GM23338 (cell line): ENCODE results near the gene NUF2.

ENCODE experiments used
- CREB1 ChIP-seq: fragments of 250-450 bp; sonication (Bioruptor Pico); IDR thresholded peaks from 2 replicates; pipeline ENCODE4 v1.5.0; 2020; ENCODE audit warnings: low read depth, mild to moderate bottlenecking, moderate library complexity
- CTCF ChIP-seq, 2 experiments: fragments of 200-600 bp in 1 of 2; sonication (generic) in 1 of 2; conservative IDR thresholded peaks; 2 replicates each; pipeline versions ENCODE4 v1.5.1 to v1.6.1; 2016 to 2017; ENCODE audit warnings: antibody characterized with exemption in 2 of 2, low read depth in 2 of 2, mild to moderate bottlenecking in 2 of 2, moderate library complexity in 1 of 2
- ETS1 ChIP-seq: IDR thresholded peaks from 2 replicates; pipeline ENCODE4 v1.6.1; 2016; ENCODE audit warnings: antibody characterized with exemption
- EZH2 ChIP-seq: fragments of 200-600 bp; sonication (generic); IDR thresholded peaks from one replicate; pipeline ENCODE4 v1.8.0; 2017; ENCODE audit warnings: antibody characterized with exemption, mild to moderate bottlenecking, low read depth; ENCODE audit not compliant: unreplicated experiment
- EZH2phosphoT487 ChIP-seq: fragments of 200-600 bp; sonication (generic); IDR thresholded peaks from one replicate; pipeline ENCODE4 v1.8.1; 2018; ENCODE audit warnings: antibody characterized with exemption; ENCODE audit not compliant: unreplicated experiment
- JUNB ChIP-seq: IDR thresholded peaks from one replicate; pipeline ENCODE4 v1.6.1; 2016; ENCODE audit warnings: antibody characterized with exemption; ENCODE audit not compliant: unreplicated experiment
- NANOG ChIP-seq: IDR thresholded peaks from 2 replicates; pipeline ENCODE4 v1.6.1; 2016; ENCODE audit warnings: antibody characterized with exemption, borderline replicate concordance
- POLR2AphosphoS5 ChIP-seq: IDR thresholded peaks from 2 replicates; pipeline ENCODE4 v1.6.1; 2016; ENCODE audit warnings: antibody characterized with exemption, low read depth
- REST ChIP-seq: IDR thresholded peaks from one replicate; pipeline ENCODE4 v1.6.1; 2018; ENCODE audit warnings: antibody characterized with exemption; ENCODE audit not compliant: unreplicated experiment
- STAT1 ChIP-seq: IDR thresholded peaks from one replicate; pipeline ENCODE4 v1.6.1; 2016; ENCODE audit warnings: antibody characterized with exemption; ENCODE audit not compliant: unreplicated experiment
- ZNF114 ChIP-seq: fragments of 250-450 bp; sonication (Bioruptor Pico); IDR thresholded peaks from 2 replicates; pipeline ENCODE4 v1.5.0; 2020; ENCODE audit warnings: mild to moderate bottlenecking, moderate library complexity
- ZNF331 ChIP-seq: fragments of 250-450 bp; sonication (Bioruptor Pico); IDR thresholded peaks from 2 replicates; pipeline ENCODE4 v1.5.0; 2020; ENCODE audit warnings: low read depth, mild to moderate bottlenecking, moderate library complexity
- ZNF462 ChIP-seq: fragments of 250-450 bp; sonication (Bioruptor Pico); IDR thresholded peaks from 2 replicates; pipeline ENCODE4 v1.5.0; 2020; ENCODE audit warnings: mild to moderate bottlenecking, moderate library complexity

GRCh38 chr1:163357378-163357777 lies 35.6 kb downstream of the NUF2 start:
- TF ChIP-seq CTCF (conservative IDR thresholded peaks at IDR 0.05; ENCODE audit: low read depth in 2 of 2) (no peak), POLR2AphosphoS5 (no peak), REST (no peak), ZNF331 (no peak), EZH2 (no peak), CREB1 (CRISPR knock-in tag) (no peak), ZNF114 (CRISPR knock-in tag) (no peak), EZH2phosphoT487 (no peak), ETS1 (no peak), ZNF462 (CRISPR knock-in tag) (no peak), NANOG (no peak), JUNB (no peak), STAT1 (no peak)
